H1 (cell line): ENCODE data around the gene UNC80.

Source experiments
- CTCF ChIP-seq, 3 experiments: IDR thresholded peaks; 1 replicate in 2 of 3; 2 replicates in 1 of 3; pipeline versions ENCODE4 v1.5.1 to v1.6.1; 2011; ENCODE audit warnings: low read length in 3 of 3, mild to moderate bottlenecking in 3 of 3, inconsistent platforms in 2 of 3, low read depth in 1 of 3, moderate library complexity in 1 of 3; ENCODE audit not compliant: insufficient read depth in 1 of 3; ENCODE audit errors: control extremely low read depth in 1 of 3
- EP300 ChIP-seq, 2 experiments: IDR thresholded peaks; 1 replicate in 1 of 2; 2 replicates in 1 of 2; pipeline ENCODE4 v1.6.1; 2011 to 2012; ENCODE audit warnings: low read depth in 2 of 2, low read length in 2 of 2, mild to moderate bottlenecking in 2 of 2, borderline replicate concordance in 1 of 2, inconsistent platforms in 1 of 2, moderate library complexity in 1 of 2
- GTF2F1 ChIP-seq: IDR thresholded peaks from 2 replicates; pipeline ENCODE4 v1.6.1; 2012; ENCODE audit warnings: low read depth, low read length, improper control_type of control experiment, borderline replicate concordance

DNA sequence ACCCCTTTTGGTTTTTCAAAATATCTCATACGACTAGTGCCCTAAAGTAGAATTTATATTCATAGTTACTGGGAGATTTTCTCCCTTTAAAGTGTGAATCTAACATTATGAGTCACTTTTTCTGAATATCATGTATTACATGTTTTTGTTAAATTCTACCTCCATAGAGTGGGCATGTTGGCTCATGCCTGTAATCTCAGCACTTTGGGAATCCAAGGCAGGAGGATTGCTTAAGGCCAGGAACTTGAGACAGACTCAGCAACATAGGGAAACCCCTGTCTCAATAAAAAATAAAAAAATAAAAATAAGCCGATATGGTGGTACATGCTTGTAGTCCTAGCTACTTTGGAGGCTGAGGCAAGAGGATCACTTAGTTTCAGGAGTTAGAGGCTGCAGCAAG lies 45.3 kb upstream of the UNC80 start:
- TF ChIP-seq GTF2F1 (no peak), CTCF (IDR thresholded peaks at IDR 0.05; ENCODE audit: control extremely low read depth in 1 of 3, insufficient read depth in 1 of 3, low read depth in 1 of 3, low read length in 3 of 3) (no peak), EP300 (IDR thresholded peaks at IDR 0.05; ENCODE audit: borderline replicate concordance in 1 of 2, low read depth in 2 of 2, low read length in 2 of 2) (no peak)
